H1 (cell line): ENCODE data around the gene INHBC. TPM values are rescaled to one million over a fixed set of nuclear protein-coding genes. Genes with fewer than 3 reads are reported as not detected.

ENCODE experiments used
- CTCF ChIA-PET: fragments of 300-600 bp; sonication (Branson Sonifier 250); formaldehyde crosslinking; loops from one replicate; lab custom pipeline; 2021; ENCODE audit not compliant: partially characterized antibody; lab: Charles Lee
- POLR2A ChIA-PET: fragments of 300-600 bp; sonication (Branson Sonifier 250); formaldehyde crosslinking; loops from one replicate; lab custom pipeline; 2021; ENCODE audit warnings: inconsistent platforms; ENCODE audit not compliant: partially characterized antibody; lab: Charles Lee
- DNase-seq, 2 experiments: peaks; one replicate each; pipeline versions ENCODE4 v3.0.0 to v3.0.0-alpha.2; 2010 to 2022; ENCODE audit warnings: low spot score in 2 of 2, low read depth in 1 of 2, mixed read lengths in 1 of 2
- FAIRE-seq: peaks from 2 replicates; lab custom pipeline; 2011; peaks lifted over from hg19 to GRCh38; lab: Jason Lieb, UNC
- H2AFZ ChIP-seq: 2 replicates; pipeline ENCODE4 v1.8.1; 2012; ENCODE audit warnings: low read length, inconsistent platforms
- H2AK5ac ChIP-seq: 2 replicates; pipeline ENCODE4 v1.6.1; 2013; ENCODE audit warnings: low read depth, low read length
- H2BK120ac ChIP-seq: replicated peaks from 2 replicates; pipeline ENCODE3; 2013; ENCODE audit warnings: low read depth, low read length, inconsistent platforms
- H2BK12ac ChIP-seq: 2 replicates; pipeline ENCODE4 v1.6.1; 2013; ENCODE audit warnings: low read depth, low read length
- H2BK15ac ChIP-seq: 2 replicates; pipeline ENCODE4 v1.6.1; 2013; ENCODE audit warnings: low read length
- H2BK20ac ChIP-seq: 2 replicates; pipeline ENCODE4 v1.6.1; 2013; ENCODE audit warnings: low read length
- H2BK5ac ChIP-seq: 2 replicates; pipeline ENCODE4 v1.6.1; 2013; ENCODE audit warnings: low read depth, low read length
- H3K14ac ChIP-seq: 2 replicates; pipeline ENCODE4 v1.6.1; 2013; ENCODE audit warnings: inconsistent platforms; ENCODE audit not compliant: insufficient read length
- H3K18ac ChIP-seq: 2 replicates; pipeline ENCODE4 v1.6.1; 2013; ENCODE audit warnings: low read length; ENCODE audit errors: extremely low read depth
- H3K23ac ChIP-seq: 2 replicates; pipeline ENCODE4 v1.6.1; 2013; ENCODE audit warnings: inconsistent platforms; ENCODE audit not compliant: insufficient read length
- H3K23me2 ChIP-seq: 2 replicates; pipeline ENCODE4 v1.6.1; 2013; ENCODE audit warnings: low read depth, low read length
- H3K27ac ChIP-seq: 2 replicates; pipeline ENCODE4 v1.6.1; 2011; ENCODE audit warnings: low read depth, low read length, inconsistent platforms
- H3K27me3 ChIP-seq, 4 experiments: replicated peaks in 1 of 4; 1 replicate in 1 of 4; 2 replicates in 3 of 4; pipeline versions ENCODE4 v1.6.1 to v1.8.1; 2011 to 2013; ENCODE audit warnings: low read length in 3 of 4, mild to moderate bottlenecking in 3 of 4, inconsistent platforms in 2 of 4, mixed read lengths in 2 of 4, moderate library complexity in 1 of 4; ENCODE audit not compliant: control insufficient read depth in 3 of 4, insufficient read depth in 3 of 4; ENCODE audit errors: extremely low read depth in 1 of 4
- H3K36me3 ChIP-seq, 4 experiments: 2 replicates each; pipeline versions ENCODE4 v1.6.1 to v1.8.1; 2011 to 2013; ENCODE audit warnings: mild to moderate bottlenecking in 4 of 4, low read length in 3 of 4, moderate library complexity in 2 of 4, control low read depth in 1 of 4, inconsistent platforms in 1 of 4; ENCODE audit not compliant: insufficient read depth in 4 of 4, control insufficient read depth in 2 of 4
- H3K4ac ChIP-seq: replicated peaks from 2 replicates; pipeline ENCODE3; 2013; ENCODE audit warnings: low read length, low read depth, mixed read lengths, inconsistent platforms; ENCODE audit not compliant: insufficient read length
- H3K4me1 ChIP-seq, 4 experiments: replicated peaks in 1 of 4; 1 replicate in 1 of 4; 2 replicates in 3 of 4; pipeline versions ENCODE4 v1.6.1 to v1.8.1; 2011 to 2013; ENCODE audit warnings: low read length in 3 of 4, inconsistent platforms in 2 of 4, mixed read lengths in 1 of 4; ENCODE audit not compliant: insufficient read depth in 4 of 4, control insufficient read depth in 3 of 4
- H3K4me2 ChIP-seq, 2 experiments: 2 replicates each; pipeline versions ENCODE4 v1.6.1 to v1.8.1; 2011 to 2013; ENCODE audit warnings: low read depth in 2 of 2, low read length in 2 of 2, control low read depth in 1 of 2, inconsistent platforms in 1 of 2, mild to moderate bottlenecking in 1 of 2; ENCODE audit not compliant: insufficient read depth in 1 of 2
- H3K4me3 ChIP-seq, 4 experiments: fragments of 200-600, 300-600 bp in 1 of 4; sonication (generic), shearing (Covaris generic), sonication (Bioruptor Twin) in 1 of 4; 2 replicates each; pipeline versions ENCODE4 v1.5.1 to v1.8.1; 2011 to 2016; ENCODE audit warnings: low read length in 4 of 4, low read depth in 3 of 4, control low read depth in 2 of 4, inconsistent platforms in 2 of 4, mild to moderate bottlenecking in 2 of 4, mixed read lengths in 1 of 4, moderate library complexity in 1 of 4; ENCODE audit not compliant: insufficient read depth in 2 of 4; ENCODE audit errors: extremely low read depth in 1 of 4
- H3K56ac ChIP-seq: replicated peaks from 2 replicates; pipeline ENCODE3; 2013; ENCODE audit warnings: low read depth, mild to moderate bottlenecking, mixed read lengths, low read length, inconsistent platforms; ENCODE audit not compliant: insufficient read length
- H3K79me1 ChIP-seq: 2 replicates; pipeline ENCODE4 v1.6.1; 2013; ENCODE audit warnings: low read depth, low read length, control low read depth
- H3K79me2 ChIP-seq, 2 experiments: 2 replicates each; pipeline versions ENCODE4 v1.6.1 to v1.8.1; 2012 to 2013; ENCODE audit warnings: low read length in 2 of 2, mild to moderate bottlenecking in 2 of 2, inconsistent platforms in 1 of 2; ENCODE audit not compliant: insufficient read depth in 2 of 2, control insufficient read depth in 1 of 2
- H3K9ac ChIP-seq, 4 experiments: replicated peaks in 1 of 4; 1 replicate in 1 of 4; 2 replicates in 3 of 4; pipeline versions ENCODE4 v1.6.1 to v1.8.1; 2011 to 2013; ENCODE audit warnings: low read depth in 3 of 4, low read length in 3 of 4, control low read depth in 2 of 4, mild to moderate bottlenecking in 2 of 4, moderate library complexity in 2 of 4, inconsistent platforms in 1 of 4; ENCODE audit errors: extremely low read depth in 1 of 4
- H3K9me3 ChIP-seq, 2 experiments: 2 replicates each; pipeline versions ENCODE4 v1.6.1 to v1.8.1; 2012 to 2013; ENCODE audit warnings: mild to moderate bottlenecking in 2 of 2, moderate library complexity in 2 of 2, control low read depth in 1 of 2, inconsistent platforms in 1 of 2, low read depth in 1 of 2, low read length in 1 of 2, mixed read lengths in 1 of 2; ENCODE audit not compliant: insufficient read depth in 2 of 2
- H4K20me1 ChIP-seq, 2 experiments: replicated peaks in 1 of 2; 2 replicates each; pipeline versions ENCODE3 to v1.8.1; 2011 to 2013; ENCODE audit warnings: inconsistent platforms in 2 of 2, low read length in 2 of 2, mild to moderate bottlenecking in 1 of 2; ENCODE audit not compliant: insufficient read depth in 2 of 2, control insufficient read depth in 1 of 2
- H4K5ac ChIP-seq: 2 replicates; pipeline ENCODE4 v1.6.1; 2013; ENCODE audit warnings: low read length, low read depth, mixed read lengths, inconsistent platforms; ENCODE audit not compliant: insufficient read length
- H4K8ac ChIP-seq: 2 replicates; pipeline ENCODE4 v1.8.0; 2013; ENCODE audit warnings: mild to moderate bottlenecking, moderate library complexity, low read length, inconsistent platforms; ENCODE audit not compliant: insufficient read depth; ENCODE audit errors: extremely low read depth
- H4K91ac ChIP-seq: replicated peaks from 2 replicates; pipeline ENCODE3; 2013; ENCODE audit warnings: low read length, mixed read lengths, inconsistent platforms; ENCODE audit not compliant: insufficient read length
- EZH2 ChIP-seq: fragments of 200-600 bp; sonication (generic); IDR thresholded peaks from 2 replicates; pipeline ENCODE4 v1.7.1; 2012; ENCODE audit warnings: low read depth, mild to moderate bottlenecking, moderate library complexity, low read length, inconsistent platforms; ENCODE audit not compliant: severe bottlenecking
- KDM1A ChIP-seq: fragments of 200-600, 300-600 bp; sonication (generic); IDR thresholded peaks from 2 replicates; pipeline ENCODE4 v1.7.1; 2016; ENCODE audit warnings: mild to moderate bottlenecking, low read length, borderline replicate concordance
- KDM4A ChIP-seq: IDR thresholded peaks from one replicate; pipeline ENCODE4 v1.7.1; 2012; ENCODE audit warnings: low read depth, mild to moderate bottlenecking, moderate library complexity, low read length, inconsistent platforms; ENCODE audit not compliant: severe bottlenecking
- POLR2A ChIP-seq, 2 experiments: IDR thresholded peaks; 1 replicate in 1 of 2; 2 replicates in 1 of 2; pipeline ENCODE4 v1.6.1; 2011; ENCODE audit warnings: low read depth in 2 of 2, low read length in 2 of 2, mild to moderate bottlenecking in 2 of 2; ENCODE audit errors: control extremely low read depth in 1 of 2
- WGBS, 2 experiments: shearing (Covaris generic) in 1 of 2; methylation state at CpG; one replicate each; pipeline versions ENCODE4 v1.1.6 to v1.1.7; 2013 to 2015; ENCODE audit warnings: low lambda C conversion rate in 2 of 2, mixed read lengths in 2 of 2, inconsistent platforms in 1 of 2, low coverage in 1 of 2, missing lambda C conversion rate in 1 of 2; ENCODE audit not compliant: insufficient replicate concordance in 2 of 2, insufficient coverage in 1 of 2, insufficient read length in 1 of 2; ENCODE audit errors: extremely low coverage in 1 of 2, missing lambda C conversion rate in 1 of 2; 5-methylcytosine and 5-hydroxymethylcytosine counted together
- polyA plus RNA-seq, 7 experiments: library from polyadenylated mRNA; depleted of rRNA in 3 of 7; stranded (reverse) in 5 of 7; unstranded in 2 of 7; fragments of >200 nt in 5 of 7; fragments of 200-250 nt in 2 of 7; gene quantifications; 1 replicate in 5 of 7; 2 replicates in 1 of 7; 4 replicates in 1 of 7; pipeline versions ENCODE4 v1.2.1 to v1.2.3, GENCODE V29; 2011 to 2013; ENCODE audit warnings: missing spikeins in 2 of 7, mixed read lengths in 2 of 7
- total RNA-seq: library from RNA; stranded (reverse); fragmentation: NEBNext Ultra II Directional; extraction: Animal tissue kit (Norgen Biotek cat#: 25700); gene quantifications from 2 replicates; pipeline ENCODE4 v1.2.1, GENCODE V29; 2021
- TF ChIP-seq, protein P1 (sequence below): IDR thresholded peaks from 2 replicates; pipeline ENCODE4 v1.6.1; 2011; ENCODE audit warnings: low read length, improper control_type of control experiment

The INHBC gene
- total and polyA plus RNA-seq, 2 of the 8 experiments (the other 6 are each of a cell fraction or from before 2014, with no cell fraction given), result 0.15 TPM; not detected in 1

DNA sequence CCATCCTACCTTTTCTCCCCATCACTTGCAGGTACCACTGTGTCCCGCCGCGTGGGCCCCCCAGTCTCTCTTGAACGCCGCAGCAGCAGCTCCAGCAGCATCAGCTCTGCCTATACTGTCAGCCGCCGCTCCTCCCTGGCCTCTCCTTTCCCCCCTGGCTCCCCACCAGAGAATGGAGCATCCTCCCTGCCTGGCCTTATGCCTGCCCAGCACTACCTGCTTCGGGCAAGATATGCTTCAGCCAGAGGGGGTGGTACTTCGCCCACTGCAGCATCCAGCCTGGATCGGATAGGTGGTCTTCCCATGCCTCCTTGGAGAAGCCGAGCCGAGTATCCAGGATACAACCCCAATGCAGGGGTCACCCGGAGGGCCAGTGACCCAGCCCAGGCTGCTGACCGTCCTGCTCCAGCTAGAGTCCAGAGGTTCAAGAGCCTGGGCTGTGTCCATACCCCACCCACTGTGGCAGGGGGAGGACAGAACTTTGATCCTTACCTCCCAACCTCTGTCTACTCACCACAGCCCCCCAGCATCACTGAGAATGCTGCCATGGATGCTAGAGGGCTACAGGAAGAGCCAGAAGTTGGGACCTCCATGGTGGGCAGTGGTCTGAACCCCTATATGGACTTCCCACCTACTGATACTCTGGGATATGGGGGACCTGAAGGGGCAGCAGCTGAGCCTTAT lies 35.8 kb downstream of the INHBC start:
- Histone ChIP-seq H3K9me3 (no peaks in the 10 kb centered on the region), H4K5ac (no peak overlapping the region)

More for the DNA sequence above, 35.8 kb downstream of the INHBC start:
- CTCF ChIA-PET, result interaction anchor here (0.6 to 25.1 kb wide), 5 partner anchors 10 to 452 kb away, joined by 3 to 441 read pairs (median 5); partner anchors contain the start of genes ARHGAP9, GLI1 and INHBE
- no peak overlapping the region for H2AK5ac ChIP-seq
- H2AFZ ChIP-seq, result no peak overlapping the region
- H3K79me2 ChIP-seq, result no peaks in the 10 kb centered on the region
- DNase-seq (no peak), FAIRE-seq (no peak)
- no peak overlapping the region for H3K4ac ChIP-seq
- H4K8ac ChIP-seq, result no peak overlapping the region
- TF ChIP-seq EZH2 (no peak), POLR2A (IDR thresholded peaks at IDR 0.05; ENCODE audit: control extremely low read depth in 1 of 2, low read depth in 2 of 2, low read length in 2 of 2) (no peak), KDM1A (no peak), KDM4A (no peak)
- TF ChIP-seq, protein P1, sequence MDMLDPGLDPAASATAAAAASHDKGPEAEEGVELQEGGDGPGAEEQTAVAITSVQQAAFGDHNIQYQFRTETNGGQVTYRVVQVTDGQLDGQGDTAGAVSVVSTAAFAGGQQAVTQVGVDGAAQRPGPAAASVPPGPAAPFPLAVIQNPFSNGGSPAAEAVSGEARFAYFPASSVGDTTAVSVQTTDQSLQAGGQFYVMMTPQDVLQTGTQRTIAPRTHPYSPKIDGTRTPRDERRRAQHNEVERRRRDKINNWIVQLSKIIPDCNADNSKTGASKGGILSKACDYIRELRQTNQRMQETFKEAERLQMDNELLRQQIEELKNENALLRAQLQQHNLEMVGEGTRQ, result no peak
- H4K91ac ChIP-seq, result no peak overlapping the region
- H3K23me2 ChIP-seq, result peaks cover under 1% of the 10 kb centered on the region; the same call in 1 of the 2 replicates
- no peak overlapping the region for H3K23ac ChIP-seq
- WGBS, 2 experiments, result 93% methylated on average over 14 of the region's 14 CpGs; no CpG with 5 or more reads in 1 of the 2 experiments
- peaks cover 13 to 28% (median 23%) of the 10 kb centered on the region in 4 experiments for H3K27me3 ChIP-seq
- no peak overlapping the region for H2BK20ac ChIP-seq
- H3K36me3 ChIP-seq, result peaks cover 0 to 11% (median 4%) of the 10 kb centered on the region in 4 experiments; a peak in 4 of 8 replicates
- no peak overlapping the region for H2BK120ac ChIP-seq
- no peak overlapping the region for H3K18ac ChIP-seq
- H3K4me1 ChIP-seq, result peaks cover 0 to 7% (median 2%) of the 10 kb centered on the region in 4 experiments; a peak in 5 of 7 replicates
- peaks cover 0 to 6% of the 10 kb centered on the region in 2 experiments for H4K20me1 ChIP-seq
- H2BK5ac ChIP-seq, result no peak overlapping the region
- no peak overlapping the region for H3K9ac ChIP-seq
- POLR2A ChIA-PET, result no interaction called here
- H3K14ac ChIP-seq, result no peak overlapping the region
- H3K79me1 ChIP-seq, result no peaks in the 10 kb centered on the region
- H2BK15ac ChIP-seq, result no peak overlapping the region
- H3K4me2 ChIP-seq, result no peak overlapping the region
- H3K27ac ChIP-seq, result no peak overlapping the region
- no peak overlapping the region for H3K56ac ChIP-seq
- H2BK12ac ChIP-seq, result no peak overlapping the region
- no peak overlapping the region for H3K4me3 ChIP-seq
